Measurements from ENCODE around the gene SAP25.

DNA sequence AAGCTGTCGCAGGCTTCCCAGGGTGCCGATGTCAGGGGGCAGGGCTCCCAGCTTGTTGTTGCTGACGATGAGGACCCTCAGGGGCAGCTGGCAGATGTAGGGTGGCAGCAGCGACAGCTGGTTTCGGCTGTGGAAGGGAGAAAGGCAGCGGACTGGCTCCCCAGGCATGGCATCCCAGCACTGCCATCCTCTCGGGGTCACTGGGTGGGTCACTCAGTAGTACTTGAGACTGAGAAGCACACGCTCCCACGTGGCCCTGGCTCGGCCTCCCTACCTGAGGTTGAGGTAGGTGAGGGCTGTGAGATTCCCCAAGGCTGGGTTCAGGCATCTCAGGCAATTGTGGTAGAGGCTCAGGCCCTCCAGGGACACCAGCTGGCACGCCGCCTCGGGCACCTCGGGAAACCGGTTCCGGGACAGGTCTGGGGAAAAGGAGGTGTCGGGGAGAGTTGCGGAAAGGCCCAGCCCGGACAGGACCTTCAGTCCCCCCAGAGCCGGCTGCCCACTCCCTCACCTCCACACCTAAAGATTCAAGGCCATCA is 8.4 kb upstream of the SAP25 start:
- TF ChIP-seq GATA1 (IDR thresholded peaks at IDR 0.05; ENCODE audit: low read depth, low read length) (no peak), POLR2A (IDR thresholded peaks at IDR 0.05; ENCODE audit: low read length) (no peak)

Measured in erythroblast (primary cell).